ENCODE measurements around the gene TRAF3. TPM values are rescaled to one million over a fixed set of nuclear protein-coding genes. Genes with fewer than 3 reads are reported as not detected.

TRAF3 gene
- total and polyA plus RNA-seq, 4 donors, result 2.1 to 12.0 (median 5.2) TPM

- DNase-seq (ENCODE audit: low spot score), result peak; percentile 53
- H3K4me1 ChIP-seq (ENCODE audit: control insufficient read depth in 4 of 4, insufficient read depth in 4 of 4, low read length in 3 of 4), result peaks cover 15 to 52% (median 44%) of the 10 kb centered on the region in 4 donors
- WGBS, result 29% methylated on average over 7 of the region's 7 CpGs
- TF ChIP-seq FOXA2 (IDR thresholded peaks at IDR 0.05) (peak; percentile 96), ZBTB33 (IDR thresholded peaks at IDR 0.05) (peak; percentile 37), FOXA1 (IDR thresholded peaks at IDR 0.05) (peak; percentile 73), HNF4A (conservative IDR thresholded peaks at IDR 0.05) (peak; percentile 86 to 93), GABPA (IDR thresholded peaks at IDR 0.05 in 1 of 2, conservative IDR thresholded peaks at IDR 0.05 in 1 of 2) (no peak), YY1 (IDR thresholded peaks at IDR 0.05) (peak; percentile 53), RAD21 (IDR thresholded peaks at IDR 0.05) (peak; percentile 11 to 20), JUND (IDR thresholded peaks at IDR 0.05) (peak; percentile 32 to 50), HNF4G (IDR thresholded peaks at IDR 0.05) (peak; percentile 80), EGR1 (IDR thresholded peaks at IDR 0.05; ENCODE audit: low read depth in 2 of 2) (peak in 1 of 2 donors; percentile 56), NR2F2 (IDR thresholded peaks at IDR 0.05) (peak; percentile 81), SP1 (IDR thresholded peaks at IDR 0.05) (peak; percentile 80), RXRA (IDR thresholded peaks at IDR 0.05) (peak; percentile 90 to 94), TAF1 (conservative IDR thresholded peaks at IDR 0.05) (no peak)
- TF ChIP-seq, protein P1, sequence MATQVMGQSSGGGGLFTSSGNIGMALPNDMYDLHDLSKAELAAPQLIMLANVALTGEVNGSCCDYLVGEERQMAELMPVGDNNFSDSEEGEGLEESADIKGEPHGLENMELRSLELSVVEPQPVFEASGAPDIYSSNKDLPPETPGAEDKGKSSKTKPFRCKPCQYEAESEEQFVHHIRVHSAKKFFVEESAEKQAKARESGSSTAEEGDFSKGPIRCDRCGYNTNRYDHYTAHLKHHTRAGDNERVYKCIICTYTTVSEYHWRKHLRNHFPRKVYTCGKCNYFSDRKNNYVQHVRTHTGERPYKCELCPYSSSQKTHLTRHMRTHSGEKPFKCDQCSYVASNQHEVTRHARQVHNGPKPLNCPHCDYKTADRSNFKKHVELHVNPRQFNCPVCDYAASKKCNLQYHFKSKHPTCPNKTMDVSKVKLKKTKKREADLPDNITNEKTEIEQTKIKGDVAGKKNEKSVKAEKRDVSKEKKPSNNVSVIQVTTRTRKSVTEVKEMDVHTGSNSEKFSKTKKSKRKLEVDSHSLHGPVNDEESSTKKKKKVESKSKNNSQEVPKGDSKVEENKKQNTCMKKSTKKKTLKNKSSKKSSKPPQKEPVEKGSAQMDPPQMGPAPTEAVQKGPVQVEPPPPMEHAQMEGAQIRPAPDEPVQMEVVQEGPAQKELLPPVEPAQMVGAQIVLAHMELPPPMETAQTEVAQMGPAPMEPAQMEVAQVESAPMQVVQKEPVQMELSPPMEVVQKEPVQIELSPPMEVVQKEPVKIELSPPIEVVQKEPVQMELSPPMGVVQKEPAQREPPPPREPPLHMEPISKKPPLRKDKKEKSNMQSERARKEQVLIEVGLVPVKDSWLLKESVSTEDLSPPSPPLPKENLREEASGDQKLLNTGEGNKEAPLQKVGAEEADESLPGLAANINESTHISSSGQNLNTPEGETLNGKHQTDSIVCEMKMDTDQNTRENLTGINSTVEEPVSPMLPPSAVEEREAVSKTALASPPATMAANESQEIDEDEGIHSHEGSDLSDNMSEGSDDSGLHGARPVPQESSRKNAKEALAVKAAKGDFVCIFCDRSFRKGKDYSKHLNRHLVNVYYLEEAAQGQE (IDR thresholded peaks at IDR 0.05), result peak; percentile 16
- TF ChIP-seq, protein P2, sequence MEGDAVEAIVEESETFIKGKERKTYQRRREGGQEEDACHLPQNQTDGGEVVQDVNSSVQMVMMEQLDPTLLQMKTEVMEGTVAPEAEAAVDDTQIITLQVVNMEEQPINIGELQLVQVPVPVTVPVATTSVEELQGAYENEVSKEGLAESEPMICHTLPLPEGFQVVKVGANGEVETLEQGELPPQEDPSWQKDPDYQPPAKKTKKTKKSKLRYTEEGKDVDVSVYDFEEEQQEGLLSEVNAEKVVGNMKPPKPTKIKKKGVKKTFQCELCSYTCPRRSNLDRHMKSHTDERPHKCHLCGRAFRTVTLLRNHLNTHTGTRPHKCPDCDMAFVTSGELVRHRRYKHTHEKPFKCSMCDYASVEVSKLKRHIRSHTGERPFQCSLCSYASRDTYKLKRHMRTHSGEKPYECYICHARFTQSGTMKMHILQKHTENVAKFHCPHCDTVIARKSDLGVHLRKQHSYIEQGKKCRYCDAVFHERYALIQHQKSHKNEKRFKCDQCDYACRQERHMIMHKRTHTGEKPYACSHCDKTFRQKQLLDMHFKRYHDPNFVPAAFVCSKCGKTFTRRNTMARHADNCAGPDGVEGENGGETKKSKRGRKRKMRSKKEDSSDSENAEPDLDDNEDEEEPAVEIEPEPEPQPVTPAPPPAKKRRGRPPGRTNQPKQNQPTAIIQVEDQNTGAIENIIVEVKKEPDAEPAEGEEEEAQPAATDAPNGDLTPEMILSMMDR (IDR thresholded peaks at IDR 0.05; ENCODE audit: low read depth, low read length, missing input control), result no peak
- TF ChIP-seq, protein P3, sequence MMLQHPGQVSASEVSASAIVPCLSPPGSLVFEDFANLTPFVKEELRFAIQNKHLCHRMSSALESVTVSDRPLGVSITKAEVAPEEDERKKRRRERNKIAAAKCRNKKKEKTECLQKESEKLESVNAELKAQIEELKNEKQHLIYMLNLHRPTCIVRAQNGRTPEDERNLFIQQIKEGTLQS (IDR thresholded peaks at IDR 0.05), result no peak
- TF ChIP-seq, protein P4, sequence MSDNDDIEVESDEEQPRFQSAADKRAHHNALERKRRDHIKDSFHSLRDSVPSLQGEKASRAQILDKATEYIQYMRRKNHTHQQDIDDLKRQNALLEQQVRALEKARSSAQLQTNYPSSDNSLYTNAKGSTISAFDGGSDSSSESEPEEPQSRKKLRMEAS (IDR thresholded peaks at IDR 0.05), result peak; percentile 70
- H3K27ac ChIP-seq (ENCODE audit: low read depth in 1 of 2, low read length in 2 of 2), result no peak overlapping the region
- no peaks in the 10 kb centered on the region for H3K27me3 ChIP-seq (ENCODE audit: control insufficient read depth in 4 of 4, insufficient read depth in 4 of 4, low read length in 3 of 4)
- no peaks in the 10 kb centered on the region for H3K9me3 ChIP-seq (ENCODE audit: control insufficient read depth in 4 of 4, low read length in 3 of 4)
- H3K4me3 ChIP-seq (ENCODE audit: low read depth in 1 of 3, low read length in 3 of 3), result no peak overlapping the region
- peaks cover 2 to 10% (median 5%) of the 10 kb centered on the region in 4 donors for H3K36me3 ChIP-seq (ENCODE audit: control insufficient read depth in 4 of 4, insufficient read depth in 3 of 4, low read depth in 1 of 4, low read length in 3 of 4)
- no peak overlapping the region for H3K9ac ChIP-seq (ENCODE audit: low read depth in 1 of 2, low read length in 2 of 2)
Measured at GRCh38 chr14:102873546-102874061, 96.4 kb downstream of the TRAF3 start.

All from liver (tissue), 9 donors.